ENCODE data around the gene PTBP1. TPM values are rescaled to one million over a fixed set of nuclear protein-coding genes. Genes with fewer than 3 reads are reported as not detected.
A peak's percentile ranks its signal among the peaks of the same experiment; 100 is the strongest.

Gene PTBP1
- total and polyA plus RNA-seq, 2 of the 13 experiments (the other 11 are each of a cell fraction or from before 2014, with no cell fraction given) = 195 to 288 TPM

DNA sequence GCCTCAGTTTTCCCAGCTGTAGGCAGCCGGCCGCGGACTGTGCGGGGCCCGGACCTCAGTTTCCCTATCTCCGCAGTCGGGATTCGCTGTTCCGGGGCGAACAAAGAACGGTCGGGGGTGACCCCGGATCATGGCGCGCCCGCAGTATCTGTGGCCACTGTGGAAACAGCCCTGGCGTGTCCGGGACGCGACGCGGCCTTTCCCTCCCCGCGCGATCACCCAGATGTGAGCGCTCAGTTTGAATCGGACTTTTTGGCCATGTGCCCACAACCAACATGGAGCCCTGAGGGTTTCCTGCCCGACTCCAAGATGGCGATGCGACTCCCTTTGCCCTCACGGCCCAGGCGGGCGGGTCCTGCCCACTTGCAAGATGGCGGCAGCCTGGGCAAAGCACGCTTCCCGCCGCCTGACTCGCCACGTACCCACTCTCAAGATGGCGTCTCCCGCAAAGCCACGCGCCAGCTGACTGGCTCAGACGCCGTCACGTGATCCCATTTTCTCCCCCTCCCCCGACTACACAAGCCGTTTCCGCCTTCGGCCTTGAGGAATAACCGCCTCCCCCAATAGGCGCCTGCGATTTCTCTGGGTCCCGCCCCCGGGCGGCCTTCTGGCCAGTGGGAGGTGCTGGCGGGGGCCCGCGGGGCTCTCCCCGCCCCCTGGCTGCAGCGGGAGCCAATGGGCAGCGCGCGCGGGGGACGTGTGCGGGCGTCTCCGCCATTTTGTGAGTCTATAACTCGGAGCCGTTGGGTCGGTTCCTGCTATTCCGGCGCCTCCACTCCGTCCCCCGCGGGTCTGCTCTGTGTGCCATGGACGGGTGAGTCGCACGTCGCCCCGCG is at the start of gene PTBP1 (continued):
- TF ChIP-seq ETS1 (CRISPR knock-in tag; IDR thresholded peaks at IDR 0.05) (no peak), AKAP8 (CRISPR knock-in tag; IDR thresholded peaks at IDR 0.05) (peak; percentile 90), REL (CRISPR knock-in tag; conservative IDR thresholded peaks at IDR 0.05) (no peak), ZNF205 (CRISPR knock-in tag; IDR thresholded peaks at IDR 0.05) (peak; percentile 99), ZNF792 (CRISPR knock-in tag; IDR thresholded peaks at IDR 0.05) (peak; percentile 74; the same call in 1 of the 2 replicates), MAF1 (CRISPR knock-in tag; IDR thresholded peaks at IDR 0.05; ENCODE audit: borderline replicate concordance) (0 out of 2 replicates have a peak, but pooled peaks have one; percentile 37), ZNF619 (CRISPR knock-in tag; IDR thresholded peaks at IDR 0.05) (no peak), STAT5B (CRISPR knock-in tag; IDR thresholded peaks at IDR 0.05) (no peak), CBX5 (CRISPR knock-in tag; IDR thresholded peaks at IDR 0.05; ENCODE audit: borderline replicate concordance) (peak; percentile 36; the same call in 1 of the 2 replicates), NFE2L2 (IDR thresholded peaks at IDR 0.05; ENCODE audit: low read length) (no peak), CHCHD3 (CRISPR knock-in tag; IDR thresholded peaks at IDR 0.05) (no peak), TOE1 (CRISPR knock-in tag; IDR thresholded peaks at IDR 0.05) (no peak), ZNF530 (CRISPR knock-in tag; IDR thresholded peaks at IDR 0.05; ENCODE audit: low read depth) (no peak), SP1 (IDR thresholded peaks at IDR 0.05) (0 out of 2 replicates have a peak, but pooled peaks have one; percentile 40), SP1 (CRISPR knock-in tag; IDR thresholded peaks at IDR 0.05) (peak; percentile 76), KDM3A (CRISPR knock-in tag; IDR thresholded peaks at IDR 0.05; ENCODE audit: low read depth) (peak; percentile 69; the same call in 1 of the 2 replicates), ZNF629 (CRISPR knock-in tag; conservative IDR thresholded peaks at IDR 0.05) (peak; percentile 57), PCBP2 (optimal IDR thresholded peaks at IDR 0.05; ENCODE audit: low read depth, low read length, poor library complexity, severe bottlenecking) (no peak), MIXL1 (CRISPR knock-in tag; IDR thresholded peaks at IDR 0.05) (peak; percentile 37), ZNF678 (CRISPR knock-in tag; IDR thresholded peaks at IDR 0.05) (no peak), TMF1 (CRISPR knock-in tag; IDR thresholded peaks at IDR 0.05; ENCODE audit: low read depth) (no peak), ZBTB7A (CRISPR knock-in tag; IDR thresholded peaks at IDR 0.05) (no peak), SNRNP70 (IDR thresholded peaks at IDR 0.05; ENCODE audit: low read depth, low read length) (no peak)
- TF ChIP-seq, protein P1, sequence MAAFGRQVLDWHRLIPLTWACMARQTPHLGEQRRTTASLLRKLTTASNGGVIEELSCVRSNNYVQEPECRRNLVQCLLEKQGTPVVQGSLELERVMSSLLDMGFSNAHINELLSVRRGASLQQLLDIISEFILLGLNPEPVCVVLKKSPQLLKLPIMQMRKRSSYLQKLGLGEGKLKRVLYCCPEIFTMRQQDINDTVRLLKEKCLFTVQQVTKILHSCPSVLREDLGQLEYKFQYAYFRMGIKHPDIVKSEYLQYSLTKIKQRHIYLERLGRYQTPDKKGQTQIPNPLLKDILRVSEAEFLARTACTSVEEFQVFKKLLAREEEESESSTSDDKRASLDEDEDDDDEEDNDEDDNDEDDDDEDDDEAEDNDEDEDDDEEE (CRISPR knock-in tag; IDR thresholded peaks at IDR 0.05) = no peak
- TF ChIP-seq, protein P2, sequence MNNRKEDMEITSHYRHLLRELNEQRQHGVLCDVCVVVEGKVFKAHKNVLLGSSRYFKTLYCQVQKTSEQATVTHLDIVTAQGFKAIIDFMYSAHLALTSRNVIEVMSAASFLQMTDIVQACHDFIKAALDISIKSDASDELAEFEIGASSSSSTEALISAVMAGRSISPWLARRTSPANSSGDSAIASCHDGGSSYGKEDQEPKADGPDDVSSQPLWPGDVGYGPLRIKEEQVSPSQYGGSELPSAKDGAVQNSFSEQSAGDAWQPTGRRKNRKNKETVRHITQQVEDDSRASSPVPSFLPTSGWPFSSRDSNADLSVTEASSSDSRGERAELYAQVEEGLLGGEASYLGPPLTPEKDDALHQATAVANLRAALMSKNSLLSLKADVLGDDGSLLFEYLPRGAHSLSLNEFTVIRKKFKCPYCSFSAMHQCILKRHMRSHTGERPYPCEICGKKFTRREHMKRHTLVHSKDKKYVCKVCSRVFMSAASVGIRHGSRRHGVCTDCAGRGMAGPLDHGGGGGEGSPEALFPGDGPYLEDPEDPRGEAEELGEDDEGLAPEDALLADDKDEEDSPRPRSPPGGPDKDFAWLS (CRISPR knock-in tag; IDR thresholded peaks at IDR 0.05; ENCODE audit: borderline replicate concordance) = no peak
- TF ChIP-seq, protein P3, sequence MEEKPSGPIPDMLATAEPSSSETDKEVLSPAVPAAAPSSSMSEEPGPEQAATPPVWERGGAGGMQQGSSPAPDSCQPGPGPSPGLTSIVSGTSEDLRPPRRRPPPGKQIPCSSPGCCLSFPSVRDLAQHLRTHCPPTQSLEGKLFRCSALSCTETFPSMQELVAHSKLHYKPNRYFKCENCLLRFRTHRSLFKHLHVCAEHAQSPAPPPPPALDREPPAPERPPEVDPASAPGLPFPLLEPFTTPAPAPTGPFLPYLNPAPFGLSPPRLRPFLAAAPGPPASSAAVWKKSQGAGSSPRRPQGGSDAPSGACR (CRISPR knock-in tag; IDR thresholded peaks at IDR 0.05) = peak; percentile 74; the same call in 1 of the 2 replicates
- TF ChIP-seq, protein P4, sequence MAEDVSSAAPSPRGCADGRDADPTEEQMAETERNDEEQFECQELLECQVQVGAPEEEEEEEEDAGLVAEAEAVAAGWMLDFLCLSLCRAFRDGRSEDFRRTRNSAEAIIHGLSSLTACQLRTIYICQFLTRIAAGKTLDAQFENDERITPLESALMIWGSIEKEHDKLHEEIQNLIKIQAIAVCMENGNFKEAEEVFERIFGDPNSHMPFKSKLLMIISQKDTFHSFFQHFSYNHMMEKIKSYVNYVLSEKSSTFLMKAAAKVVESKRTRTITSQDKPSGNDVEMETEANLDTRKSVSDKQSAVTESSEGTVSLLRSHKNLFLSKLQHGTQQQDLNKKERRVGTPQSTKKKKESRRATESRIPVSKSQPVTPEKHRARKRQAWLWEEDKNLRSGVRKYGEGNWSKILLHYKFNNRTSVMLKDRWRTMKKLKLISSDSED (CRISPR knock-in tag; IDR thresholded peaks at IDR 0.05) = no peak
